Esophagus (tissue), 2 donors: ENCODE data around the gene AGXT2. TPM values are rescaled to one million over a fixed set of nuclear protein-coding genes. Genes with fewer than 3 reads are reported as not detected.

ENCODE experiments used
- H3K27ac ChIP-seq, 2 donors: one replicate each; pipeline ENCODE4 v1.5.1; 2013; ENCODE audit warnings: low read depth in 2 of 2, mild to moderate bottlenecking in 2 of 2, inconsistent platforms in 1 of 2, low read length in 1 of 2, moderate library complexity in 1 of 2
- H3K27me3 ChIP-seq, 2 donors: one replicate each; pipeline ENCODE4 v1.6.1; 2013; ENCODE audit warnings: low read length in 2 of 2, control low read depth in 1 of 2, mild to moderate bottlenecking in 1 of 2; ENCODE audit not compliant: insufficient read depth in 2 of 2, control insufficient read depth in 1 of 2
- H3K36me3 ChIP-seq, 2 donors: one replicate each; pipeline ENCODE4 v1.6.1; 2013; ENCODE audit warnings: low read length in 1 of 2; ENCODE audit not compliant: control insufficient read depth in 2 of 2, insufficient read depth in 2 of 2
- H3K4me1 ChIP-seq, 2 donors: one replicate each; pipeline ENCODE4 v1.6.1; 2013; ENCODE audit warnings: low read length in 1 of 2; ENCODE audit not compliant: control insufficient read depth in 2 of 2, insufficient read depth in 2 of 2
- H3K4me3 ChIP-seq, 2 donors: one replicate each; pipeline ENCODE4 v1.5.1; 2013; ENCODE audit warnings: low read length in 2 of 2, mild to moderate bottlenecking in 2 of 2, low read depth in 1 of 2, moderate library complexity in 1 of 2
- H3K9me3 ChIP-seq, 2 donors: one replicate each; pipeline ENCODE4 v1.6.1; 2013; ENCODE audit warnings: mild to moderate bottlenecking in 2 of 2, low read depth in 1 of 2, low read length in 1 of 2, moderate library complexity in 1 of 2; ENCODE audit not compliant: control insufficient read depth in 2 of 2, insufficient read depth in 1 of 2
- WGBS, 2 donors: extraction: QIAGEN DNeasy Blood & Tissue Kit; methylation state at CpG; one replicate each; pipeline ENCODE4 v1.1.7; 2013; 5-methylcytosine and 5-hydroxymethylcytosine counted together
- polyA plus RNA-seq, 2 donors: library from polyadenylated mRNA; stranded (reverse); fragments of 200-250 nt; gene quantifications; one replicate each; pipeline ENCODE4 v1.2.3, GENCODE V29; 2013
- donor health status: healthy with polysubstance abuse.
- donor health status: Bipolar disorder and iron deficiency.

Gene AGXT2
- polyA plus RNA-seq, 2 donors = not detected

DNA sequence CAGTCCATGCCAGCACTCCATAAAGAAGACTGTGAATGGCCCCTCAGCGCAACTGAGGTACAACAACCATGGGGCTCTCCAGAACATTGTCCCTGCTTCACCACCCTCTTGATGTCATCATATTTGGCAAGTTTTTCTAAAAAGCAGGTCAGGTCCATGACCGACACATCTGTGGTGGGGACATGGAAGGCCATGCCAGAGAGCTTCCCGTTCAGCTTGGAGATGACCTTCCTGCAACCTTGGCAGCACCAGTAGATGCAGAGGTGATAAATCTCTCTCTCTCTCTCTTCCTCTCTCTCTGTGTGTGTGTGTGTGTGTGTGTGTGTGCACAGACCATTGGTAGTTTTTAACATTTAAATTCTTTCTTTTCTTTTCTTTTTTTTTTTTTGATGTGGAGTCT, 35.4 kb upstream of the AGXT2 start:
- Histone ChIP-seq H3K4me1 (no peaks in the 10 kb centered on the region), H3K4me3 (no peak overlapping the region), H3K27me3 (no peaks in the 10 kb centered on the region), H3K36me3 (no peaks in the 10 kb centered on the region), H3K9me3 (no peaks in the 10 kb centered on the region), H3K27ac (no peak overlapping the region)
- 90 to 92% methylated on average over 3 of the region's 3 CpGs for WGBS, 2 donors

- no peak overlapping the region for H3K4me3 ChIP-seq
- H3K36me3 ChIP-seq = no peaks in the 10 kb centered on the region
- WGBS, 2 donors = 94 to 96% methylated on average over 3 of the region's 3 CpGs
- no peaks in the 10 kb centered on the region for H3K27me3 ChIP-seq
- H3K4me1 ChIP-seq = no peaks in the 10 kb centered on the region
- no peak overlapping the region for H3K27ac ChIP-seq
- no peaks in the 10 kb centered on the region for H3K9me3 ChIP-seq
These were observed 34.8 kb upstream of the AGXT2 start for GRCh38 chr5:35082530-35082929.

GRCh38 chr5:35081134-35081533, 33.4 kb upstream of the AGXT2 start:
- WGBS, 2 donors = 86 to 88% methylated on average over 6 of the region's 6 CpGs
- Histone ChIP-seq H3K4me1 (no peaks in the 10 kb centered on the region), H3K27ac (no peak overlapping the region), H3K4me3 (no peak overlapping the region), H3K27me3 (no peaks in the 10 kb centered on the region), H3K9me3 (no peaks in the 10 kb centered on the region), H3K36me3 (no peaks in the 10 kb centered on the region)

DNA sequence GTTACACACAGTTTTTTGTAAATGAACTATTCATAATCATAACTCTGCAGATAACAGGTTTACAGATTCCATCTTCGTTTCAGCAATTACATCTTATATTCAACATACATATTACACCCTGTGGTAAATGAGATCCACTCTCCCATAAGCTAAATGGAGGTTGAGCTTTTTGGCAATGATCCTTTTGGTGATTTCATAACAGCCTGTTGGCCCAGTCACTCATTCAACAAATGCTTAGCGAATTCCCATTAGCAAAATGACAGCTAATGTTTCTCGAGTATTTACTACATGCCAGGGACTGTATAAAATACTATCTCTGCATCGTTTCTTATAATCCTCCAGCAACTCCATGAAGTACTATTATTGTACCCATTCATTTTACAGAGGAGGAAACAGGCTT, 25.4 kb upstream of the AGXT2 start:
- Histone ChIP-seq H3K9me3 (no peaks in the 10 kb centered on the region), H3K4me3 (no peak overlapping the region), H3K27ac (no peak overlapping the region), H3K4me1 (no peaks in the 10 kb centered on the region), H3K27me3 (no peaks in the 10 kb centered on the region), H3K36me3 (no peaks in the 10 kb centered on the region)
- 80 to 83% methylated on average over 4 of the region's 4 CpGs for WGBS, 2 donors

GRCh38 chr5:35069188-35069587, 21.4 kb upstream of the AGXT2 start:
- WGBS, 2 donors = 85 to 87% methylated on average over 1 of the region's 1 CpG
- no peak overlapping the region for H3K27ac ChIP-seq
- H3K4me1 ChIP-seq = no peaks in the 10 kb centered on the region
- no peaks in the 10 kb centered on the region for H3K36me3 ChIP-seq
- H3K9me3 ChIP-seq = no peaks in the 10 kb centered on the region
- H3K4me3 ChIP-seq = no peak overlapping the region
- H3K27me3 ChIP-seq = no peaks in the 10 kb centered on the region

- WGBS, 2 donors = 83 to 86% methylated on average over 2 of the region's 2 CpGs
These were observed 20.2 kb upstream of the AGXT2 start for GRCh38 chr5:35067985-35068384.

DNA sequence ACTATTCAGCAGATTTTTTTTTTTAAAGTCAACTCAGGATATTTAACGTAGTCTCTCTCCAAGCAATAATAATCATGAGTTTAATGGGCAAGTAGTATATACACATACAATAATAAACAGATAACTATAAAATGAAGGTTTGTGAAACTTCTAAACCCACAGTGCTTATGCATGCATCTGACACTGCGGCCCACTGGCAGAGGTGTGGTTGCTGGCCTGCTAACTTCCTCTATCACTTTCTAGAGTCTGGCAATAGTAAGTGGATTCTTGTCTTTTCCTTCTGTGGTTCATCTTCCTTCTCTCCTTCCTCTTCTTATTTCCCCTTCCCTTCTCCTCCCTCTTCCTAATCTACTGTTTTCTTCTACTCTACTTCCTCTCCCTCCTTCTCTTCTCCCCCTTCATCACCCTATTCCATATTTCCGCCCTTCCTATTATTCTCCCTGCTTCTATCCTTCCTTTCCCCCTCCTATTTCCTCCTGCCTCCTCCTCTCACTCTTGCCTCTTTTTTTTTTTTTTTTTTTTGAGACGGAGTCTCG, 18.6 kb upstream of the AGXT2 start:
- 82 to 91% methylated on average over 3 to 5 of the region's 5 CpGs for WGBS, 2 donors
- H3K36me3 ChIP-seq = no peaks in the 10 kb centered on the region

More at GRCh38 chr5:35067985-35068384, 20.2 kb upstream of the AGXT2 start:
- Histone ChIP-seq H3K4me3 (no peak overlapping the region), H3K4me1 (no peaks in the 10 kb centered on the region), H3K9me3 (no peaks in the 10 kb centered on the region), H3K27ac (no peak overlapping the region), H3K36me3 (no peaks in the 10 kb centered on the region), H3K27me3 (no peaks in the 10 kb centered on the region)

GRCh38 chr5:35063414-35063813, 15.7 kb upstream of the AGXT2 start:
- no peak overlapping the region for H3K4me3 ChIP-seq
- WGBS, 2 donors = 79 to 84% methylated on average over 4 of the region's 4 CpGs
- H3K9me3 ChIP-seq = no peaks in the 10 kb centered on the region
- H3K4me1 ChIP-seq = no peaks in the 10 kb centered on the region
- no peaks in the 10 kb centered on the region for H3K27me3 ChIP-seq
- H3K36me3 ChIP-seq = no peaks in the 10 kb centered on the region
- H3K27ac ChIP-seq = no peak overlapping the region

More for the DNA sequence above, 18.6 kb upstream of the AGXT2 start:
- no peaks in the 10 kb centered on the region for H3K4me1 ChIP-seq
- H3K27ac ChIP-seq = no peak overlapping the region
- no peaks in the 10 kb centered on the region for H3K27me3 ChIP-seq
- no peaks in the 10 kb centered on the region for H3K9me3 ChIP-seq
- H3K4me3 ChIP-seq = no peak overlapping the region

GRCh38 chr5:35061211-35061770, 13.5 kb upstream of the AGXT2 start:
- H3K27ac ChIP-seq = no peak overlapping the region

DNA sequence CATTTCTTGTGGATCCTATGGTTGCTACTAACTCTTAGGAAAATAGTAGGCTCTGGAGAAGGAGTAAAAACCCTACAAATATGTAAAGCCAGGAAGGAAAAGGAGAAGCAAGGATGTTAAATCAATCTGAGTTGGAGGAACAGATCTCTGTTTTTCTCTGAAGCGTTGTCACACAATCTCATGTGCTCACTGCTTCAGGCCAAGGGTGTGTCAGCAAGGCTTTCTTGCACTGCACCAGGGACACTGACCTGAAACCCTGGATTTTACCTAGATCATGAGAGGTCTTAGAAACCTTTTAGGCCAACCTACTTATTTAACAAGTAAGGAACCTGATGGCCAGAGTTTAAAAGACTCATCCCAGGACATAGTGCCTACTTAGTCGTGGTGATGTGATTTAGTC, 12.5 kb upstream of the AGXT2 start:
- H3K27ac ChIP-seq = no peak overlapping the region
- H3K9me3 ChIP-seq = no peaks in the 10 kb centered on the region
- no peaks in the 10 kb centered on the region for H3K36me3 ChIP-seq
- WGBS, 2 donors = 82 to 90% methylated on average over 2 of the region's 2 CpGs
- no peaks in the 10 kb centered on the region for H3K4me1 ChIP-seq
- no peak overlapping the region for H3K4me3 ChIP-seq
- no peaks in the 10 kb centered on the region for H3K27me3 ChIP-seq

More at GRCh38 chr5:35061211-35061770, 13.5 kb upstream of the AGXT2 start:
- Histone ChIP-seq H3K4me1 (no peaks in the 10 kb centered on the region), H3K27me3 (no peaks in the 10 kb centered on the region), H3K4me3 (no peak overlapping the region), H3K9me3 (no peaks in the 10 kb centered on the region), H3K36me3 (no peaks in the 10 kb centered on the region)
- 72 to 81% methylated on average over 2 of the region's 2 CpGs for WGBS, 2 donors
